GM21515 (cell line): ENCODE results near the gene GBP7.
"Not testable (repeated sequence)": the region's sequence is repeated elsewhere in the genome, so short reads cannot be mapped to it uniquely, and the experiment has no call there.

Source experiments
- ATAC-seq: cut with Tn5 transposase; IDR thresholded peaks from one replicate; pipeline ENCODE4 v1.9.1; 2021; ENCODE audit not compliant: unreplicated experiment

GBP7 gene, protein sequence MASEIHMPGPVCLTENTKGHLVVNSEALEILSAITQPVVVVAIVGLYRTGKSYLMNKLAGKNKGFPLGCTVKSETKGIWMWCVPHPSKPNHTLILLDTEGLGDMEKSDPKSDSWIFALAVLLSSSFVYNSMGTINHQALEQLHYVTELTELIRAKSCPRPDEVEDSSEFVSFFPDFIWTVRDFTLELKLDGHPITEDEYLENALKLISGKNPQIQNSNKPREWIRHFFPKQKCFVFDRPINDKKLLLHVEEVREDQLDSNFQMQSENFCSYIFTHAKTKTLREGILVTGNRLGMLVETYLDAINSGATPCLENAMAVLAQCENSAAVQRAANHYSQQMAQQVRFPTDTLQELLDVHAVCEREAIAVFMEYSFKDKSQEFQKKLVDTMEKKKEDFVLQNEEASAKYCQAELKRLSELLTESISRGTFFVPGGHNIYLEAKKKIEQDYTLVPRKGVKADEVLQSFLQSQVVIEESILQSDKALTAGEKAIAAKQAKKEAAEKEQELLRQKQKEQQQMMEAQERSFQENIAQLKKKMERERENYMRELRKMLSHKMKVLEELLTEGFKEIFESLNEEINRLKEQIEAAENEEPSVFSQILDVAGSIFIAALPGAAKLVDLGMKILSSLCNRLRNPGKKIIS

DNA sequence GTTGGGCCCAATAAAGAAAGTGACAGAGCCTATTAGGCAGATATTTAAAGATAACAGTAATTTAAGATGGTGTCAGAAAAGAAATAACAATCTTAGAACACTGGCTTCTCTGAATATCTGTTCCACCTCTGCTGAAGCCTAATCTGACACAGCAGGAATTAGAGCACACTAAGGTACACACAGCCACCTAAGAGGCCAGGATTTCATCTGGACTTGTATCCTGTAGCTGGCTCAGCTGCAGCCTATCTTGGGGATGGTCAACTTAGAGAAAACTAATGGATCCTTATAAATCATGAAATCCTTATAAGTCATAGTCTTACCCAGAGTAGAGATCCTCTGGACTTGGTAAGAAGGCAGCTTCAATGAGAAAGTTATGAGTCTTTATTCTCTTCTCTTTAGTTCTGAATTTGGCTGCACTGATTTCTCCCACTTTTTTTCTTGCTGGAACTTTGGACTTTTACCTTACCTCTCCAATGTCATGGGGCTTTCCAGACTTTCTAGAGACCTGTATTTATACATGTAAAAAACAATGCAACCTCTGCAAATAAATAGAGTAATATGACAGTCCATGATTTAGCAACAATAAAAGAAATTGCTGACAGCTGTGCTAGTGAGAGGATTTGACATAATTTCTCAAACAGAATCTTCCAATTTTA is at the start of gene GBP7:
TSS of gene GBP7 (minus strand) at position 403 of the 656 bp plus-strand sequence. CDS start 4,068 bp downstream, outside the sequence.
- ATAC-seq = no peak

DNA sequence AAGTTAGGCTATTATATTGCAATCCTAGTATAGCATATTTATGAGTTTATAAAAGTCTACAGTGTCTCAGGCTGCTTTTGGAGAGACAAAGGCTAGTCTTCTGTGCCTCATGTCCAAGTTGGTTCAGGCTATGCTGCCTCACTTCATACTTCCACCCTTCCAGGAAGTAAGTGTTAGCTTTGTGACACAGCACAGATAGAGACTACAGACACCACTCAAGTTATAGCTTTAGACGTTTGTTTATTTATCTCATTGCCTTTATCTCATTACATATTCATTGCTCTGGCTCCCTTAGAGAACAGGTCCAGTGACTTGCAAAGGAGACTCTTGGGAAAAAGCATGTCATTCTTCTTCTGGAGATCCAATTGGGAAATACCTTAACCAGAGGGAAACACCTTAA is 45.5 kb upstream of the GBP7 start:
- ATAC-seq = no peak

DNA sequence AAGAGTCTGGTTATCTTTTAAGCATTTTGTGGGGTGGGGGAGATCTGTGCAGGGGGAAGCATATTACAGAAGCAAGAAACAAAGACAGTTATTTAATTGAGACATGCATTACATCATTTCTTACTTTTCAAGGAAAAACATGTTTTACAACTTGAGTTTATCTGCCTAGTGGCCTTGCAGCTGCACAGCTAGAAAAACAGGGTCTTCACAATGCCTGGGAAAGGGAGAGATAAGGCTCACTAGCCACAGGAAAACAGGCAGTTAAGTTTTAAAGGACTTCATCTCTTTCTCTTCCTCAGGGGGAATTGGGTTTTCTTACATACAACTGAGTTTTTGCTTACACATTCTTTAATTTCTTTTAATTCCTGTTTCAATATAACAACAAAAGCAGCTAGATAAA is 44.0 kb upstream of the GBP7 start:
- ATAC-seq = not testable (repeated sequence)

DNA sequence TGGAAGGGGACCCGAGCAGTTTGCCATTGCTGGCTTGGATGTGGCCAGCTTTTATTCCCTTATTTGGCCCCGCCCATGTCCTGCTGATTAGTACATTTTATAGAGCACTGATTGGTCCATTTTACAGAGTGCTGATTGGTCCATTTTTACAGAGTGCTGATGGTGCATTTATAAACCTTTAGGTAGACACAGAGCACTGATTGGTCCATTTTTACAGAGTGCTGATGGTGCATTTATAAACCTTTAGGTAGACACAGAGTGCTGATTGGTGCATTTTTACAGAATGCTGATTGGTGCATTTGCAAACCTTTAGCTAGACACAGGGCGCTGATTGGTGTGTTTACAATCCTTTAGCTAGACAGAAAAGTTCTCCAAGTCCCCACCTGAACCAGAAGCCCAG is 43.1 kb upstream of the GBP7 start:
- ATAC-seq = not testable (repeated sequence)

DNA sequence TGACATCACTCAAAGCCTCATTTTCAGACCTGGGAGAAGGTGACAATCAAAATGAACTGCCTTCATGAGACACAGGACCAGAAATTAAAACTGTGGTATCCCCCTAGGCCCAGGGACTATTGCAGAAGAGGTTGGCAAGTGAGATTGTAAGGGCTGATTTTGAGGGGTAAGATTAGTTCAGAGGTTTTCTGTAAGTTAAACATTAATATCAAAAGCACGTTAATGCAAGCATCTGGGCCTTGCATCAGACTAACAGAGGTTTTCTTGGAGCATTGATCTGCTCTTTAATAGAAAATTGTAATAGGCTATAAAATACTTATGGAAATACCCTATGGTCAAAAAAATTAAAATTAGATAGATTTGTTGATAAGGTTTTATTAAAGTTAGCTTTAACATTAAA is 37.5 kb upstream of the GBP7 start:
- ATAC-seq = no peak

DNA sequence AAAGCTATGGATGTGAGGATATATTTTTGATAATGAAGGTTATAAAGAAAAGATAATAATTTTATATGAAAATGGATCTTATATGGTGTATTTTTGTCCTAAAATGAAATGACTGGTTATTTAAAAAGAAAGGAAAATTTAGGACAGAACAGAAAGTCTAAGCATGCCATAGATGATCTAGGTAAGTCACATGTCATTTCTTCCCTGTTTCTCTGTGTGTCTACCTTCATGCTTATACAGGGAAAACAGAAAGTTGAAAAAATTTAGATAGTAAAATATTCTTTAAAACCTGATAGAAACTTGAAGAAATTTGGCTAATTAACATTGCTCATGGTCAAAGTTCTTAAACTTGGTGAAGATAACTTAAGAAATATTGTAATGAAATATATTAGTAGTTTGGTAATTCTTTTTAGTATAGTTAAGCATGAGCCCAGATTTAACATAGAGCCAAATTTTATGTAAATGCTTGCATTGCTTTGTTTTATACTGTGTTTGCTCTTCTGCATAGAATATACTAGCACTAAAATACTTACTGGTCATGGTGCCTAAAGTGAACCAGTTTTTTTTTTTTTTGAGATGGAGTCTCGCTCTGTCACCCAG is 35.3 kb upstream of the GBP7 start:
- no peak for ATAC-seq

DNA sequence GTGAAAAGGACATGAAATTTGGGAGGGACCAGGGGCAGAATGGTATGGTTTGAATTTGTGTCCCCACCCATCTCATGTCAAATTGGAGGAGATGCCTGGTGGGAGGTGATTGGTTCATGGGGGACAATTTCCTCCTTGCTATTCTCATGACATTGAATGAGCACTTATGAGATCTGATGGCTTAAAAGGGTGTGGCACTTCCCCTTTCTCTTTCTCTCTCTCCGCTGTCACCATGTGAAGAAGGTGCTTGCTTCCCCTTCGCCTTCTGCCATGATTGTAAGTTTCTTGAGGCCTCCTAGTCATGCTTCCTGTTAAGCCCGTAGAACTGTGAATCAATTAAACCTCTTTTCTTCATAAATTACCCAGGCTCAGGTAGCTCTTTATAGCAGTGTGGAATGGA is 30.6 kb upstream of the GBP7 start:
- ATAC-seq = no peak

DNA sequence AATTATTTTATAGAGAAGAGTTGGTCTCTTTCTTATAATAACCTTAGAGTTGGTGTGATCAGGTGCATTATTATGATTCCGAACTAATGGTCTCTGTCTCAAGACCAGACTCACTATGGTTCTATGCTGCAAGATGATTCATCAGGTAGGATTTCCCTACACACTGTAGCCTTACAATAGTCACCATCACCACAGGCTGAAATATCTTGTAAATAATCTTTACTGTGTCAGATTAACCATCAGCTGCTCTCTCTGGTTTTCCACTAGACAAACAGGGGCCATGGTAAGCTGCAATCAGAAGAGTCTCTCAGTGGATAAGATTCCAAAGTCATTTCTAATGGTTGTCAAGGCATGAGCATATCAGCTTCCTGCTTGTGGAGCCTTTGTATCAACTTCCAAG is 27.4 kb upstream of the GBP7 start:
- no peak for ATAC-seq

DNA sequence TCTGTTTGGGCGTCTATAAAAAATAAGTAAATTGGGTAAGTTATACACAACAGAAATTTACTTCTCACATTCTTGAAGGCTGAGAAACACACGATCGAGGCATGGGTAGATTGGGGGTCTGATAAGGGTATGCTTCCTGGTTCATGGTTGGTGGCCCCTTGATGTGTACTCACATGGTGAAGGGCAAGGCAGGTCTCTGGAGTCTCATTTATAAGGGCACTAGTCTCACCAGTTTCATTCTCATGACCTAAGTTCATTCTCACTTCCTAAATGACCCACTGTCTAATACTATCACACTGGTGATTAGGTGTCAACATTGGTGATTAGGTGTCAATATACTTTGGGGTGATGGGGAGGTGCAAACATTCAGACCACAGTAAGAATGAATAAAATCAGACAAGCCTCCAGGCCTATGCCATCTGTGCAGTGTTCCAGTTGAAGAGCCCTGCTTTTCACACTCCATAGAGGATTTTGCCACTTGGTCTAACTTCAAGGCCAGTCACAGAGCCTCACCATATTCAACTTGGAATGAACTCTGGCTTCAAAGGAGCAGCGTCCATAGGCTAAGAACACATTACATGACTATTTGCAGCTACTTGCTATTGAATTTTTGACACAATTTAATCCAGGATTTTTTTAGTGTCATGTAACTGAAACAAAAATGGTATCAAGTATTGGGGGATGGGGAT is 25.4 kb upstream of the GBP7 start:
- peak; percentile 51 for ATAC-seq

DNA sequence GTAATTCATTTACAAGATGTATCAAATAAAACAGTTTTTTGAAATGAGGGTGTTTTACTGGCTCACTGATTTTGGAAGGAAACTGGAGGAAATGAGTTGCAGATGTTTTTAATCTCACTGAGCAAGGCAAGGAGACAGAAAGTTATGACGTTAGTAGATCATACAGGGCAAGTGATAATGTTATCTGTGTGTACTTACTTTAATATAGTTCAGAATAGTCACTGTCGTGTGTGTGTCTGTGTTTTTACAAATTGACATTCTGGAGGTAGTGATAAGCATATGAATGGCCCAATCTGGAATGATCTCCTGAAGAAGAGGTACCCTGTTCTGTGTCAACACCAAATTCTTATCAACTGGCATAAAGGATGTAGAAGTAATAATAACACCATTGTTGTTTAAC is 24.9 kb upstream of the GBP7 start:
- ATAC-seq = no peak

DNA sequence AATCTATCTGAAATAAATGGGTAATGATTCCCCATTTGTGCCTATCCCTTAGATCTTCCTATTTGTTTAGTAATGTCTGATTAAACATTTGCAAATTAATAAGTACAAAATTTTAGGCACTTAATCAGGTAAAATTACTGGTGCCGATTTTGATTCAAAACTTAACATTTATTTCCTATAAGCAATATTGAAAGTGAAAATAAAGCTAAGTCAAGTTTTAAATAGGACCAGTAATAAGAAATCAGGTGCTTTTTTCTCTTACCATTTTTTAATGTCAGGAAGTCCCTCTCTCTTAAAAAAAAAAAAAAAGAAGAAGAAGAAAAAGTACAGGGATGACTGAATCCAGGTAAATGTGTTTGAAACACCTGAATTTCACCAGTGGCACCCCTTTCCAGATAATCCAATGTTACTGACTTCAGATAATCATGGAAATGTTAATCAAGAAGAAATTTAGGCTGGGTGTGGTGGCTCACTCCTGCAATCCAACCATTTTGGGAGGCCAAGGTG is 23.8 kb upstream of the GBP7 start:
- no peak for ATAC-seq

DNA sequence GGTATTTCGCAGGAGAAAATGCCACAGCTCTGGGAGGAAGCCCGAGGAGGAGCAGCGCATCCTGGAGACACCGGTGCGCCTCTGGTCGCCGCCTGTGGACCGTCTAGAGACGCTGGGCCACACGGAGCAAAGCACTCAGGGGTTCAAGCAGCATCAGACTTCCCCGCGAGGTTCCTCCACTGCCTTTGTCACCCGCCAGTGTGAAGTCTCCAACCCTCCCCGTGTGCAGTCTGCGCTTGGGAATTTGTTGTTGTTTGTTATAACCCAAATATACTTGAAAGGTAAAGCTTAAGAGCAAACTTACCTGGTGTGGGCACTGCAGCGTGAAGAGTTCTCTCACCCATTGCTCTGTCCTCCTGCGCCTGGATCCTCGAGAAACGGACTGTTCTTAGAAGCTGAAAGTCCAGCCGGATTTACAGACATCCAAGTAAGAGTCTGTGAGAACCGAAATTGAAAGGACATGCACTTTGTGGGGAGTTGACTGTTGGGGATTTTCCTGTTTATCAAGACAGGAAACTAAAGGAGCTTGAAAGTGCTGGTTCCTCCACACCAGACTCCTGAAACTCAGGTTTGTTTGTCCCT is 22.8 kb upstream of the GBP7 start, which contains the start of gene GBP4:
TSS of gene GBP4 (minus strand) at position 452 of the 582 bp plus-strand sequence. CDS start at position 344, 108 bp downstream.
- ATAC-seq = peak; percentile 59

DNA sequence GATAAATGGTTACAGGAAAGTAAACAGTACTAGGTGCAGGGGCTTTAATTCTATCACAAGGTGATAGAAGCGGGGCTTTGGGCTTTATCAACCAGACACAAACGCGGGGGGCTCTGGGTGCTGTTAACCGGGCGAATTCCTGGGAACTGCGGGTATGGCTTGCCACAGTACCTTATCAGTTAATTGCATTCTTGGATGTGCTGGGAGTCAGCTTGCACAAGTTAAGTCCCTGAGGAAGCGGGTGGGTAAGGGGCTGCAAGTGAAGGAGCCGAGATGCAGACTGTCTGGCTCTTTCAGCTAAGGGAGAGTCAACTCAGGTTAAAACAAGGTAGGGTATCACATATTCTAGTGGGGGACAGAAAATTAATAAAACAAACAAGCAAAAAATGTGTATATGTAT is 22.3 kb upstream of the GBP7 start:
- no peak for ATAC-seq

DNA sequence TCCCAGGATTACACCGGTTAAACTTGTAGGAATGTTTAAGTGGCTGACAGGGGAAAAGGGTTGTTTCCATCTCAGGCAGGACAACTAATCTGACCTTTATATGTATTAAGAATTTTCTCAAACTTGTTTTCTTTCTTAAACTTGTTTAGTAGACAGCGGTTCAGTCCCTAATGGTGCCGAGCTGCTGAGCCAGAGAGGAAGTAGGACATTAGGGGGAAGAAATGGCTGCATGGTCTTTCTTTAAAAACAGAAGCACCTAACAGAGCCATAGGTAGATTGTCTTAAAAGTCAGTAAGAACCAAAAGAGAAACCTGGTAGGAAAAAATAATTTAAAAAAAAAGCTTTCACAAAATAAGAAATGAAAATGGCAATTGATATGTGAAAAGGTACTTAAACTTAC is 19.7 kb upstream of the GBP7 start:
- ATAC-seq = no peak

DNA sequence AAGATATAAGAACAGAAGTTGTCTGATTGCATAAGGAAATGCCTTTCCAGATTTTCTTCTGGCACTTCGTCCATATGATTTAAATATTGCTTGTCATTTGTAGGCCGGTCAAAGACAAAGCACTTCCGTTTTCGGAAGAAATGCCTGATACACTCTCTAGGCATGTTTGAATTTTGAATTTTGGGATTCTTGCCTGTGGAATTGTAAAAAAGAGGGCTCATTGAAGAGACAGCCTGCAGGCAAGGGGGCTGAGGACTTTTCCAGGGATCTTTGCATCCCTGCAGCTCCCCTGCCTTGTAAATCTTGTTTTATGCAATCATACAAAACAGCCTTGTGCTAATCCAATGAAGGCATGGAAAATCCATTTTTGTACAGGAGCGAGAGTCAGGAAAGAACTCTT is 15.5 kb upstream of the GBP7 start:
- ATAC-seq = no peak

DNA sequence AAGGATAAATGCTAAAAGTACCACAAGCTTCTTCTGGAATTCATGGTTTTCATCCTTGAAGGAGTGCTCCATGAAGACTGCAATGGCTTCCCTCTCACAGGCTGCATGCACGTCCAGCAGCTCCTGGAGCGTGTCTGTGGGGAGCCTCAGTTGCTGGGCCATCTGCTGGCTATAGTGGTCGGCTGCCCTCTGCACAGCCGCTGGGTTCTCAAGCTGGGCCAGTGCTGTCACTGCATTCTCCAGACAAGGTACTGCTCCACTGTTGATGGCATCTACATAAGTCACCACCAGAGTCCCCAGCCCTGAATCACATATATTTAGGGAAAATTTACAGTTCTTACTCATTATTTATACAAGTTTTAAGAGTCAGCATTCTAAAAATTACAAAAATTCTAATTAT is 14.2 kb upstream of the GBP7 start:
- no peak for ATAC-seq

DNA sequence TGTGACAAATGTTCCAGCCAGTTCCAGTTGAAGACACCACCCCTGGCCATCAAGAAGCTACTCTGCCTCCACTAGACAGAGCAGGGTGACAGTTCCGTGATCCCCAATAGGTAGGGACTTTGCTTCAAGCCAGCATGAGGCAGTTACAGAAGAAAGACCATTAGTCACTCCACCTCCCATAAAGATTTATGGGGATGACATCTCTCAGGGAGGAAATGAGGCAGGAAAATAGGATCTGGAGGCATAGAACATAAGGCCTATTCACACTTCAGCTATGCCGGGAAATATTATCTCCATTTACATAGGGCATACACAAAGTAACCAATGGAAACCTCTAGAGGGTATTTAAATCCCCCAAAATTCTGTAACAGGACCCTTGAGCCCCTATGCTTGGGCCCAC is 3.5 kb upstream of the GBP7 start:
- ATAC-seq = no peak

DNA sequence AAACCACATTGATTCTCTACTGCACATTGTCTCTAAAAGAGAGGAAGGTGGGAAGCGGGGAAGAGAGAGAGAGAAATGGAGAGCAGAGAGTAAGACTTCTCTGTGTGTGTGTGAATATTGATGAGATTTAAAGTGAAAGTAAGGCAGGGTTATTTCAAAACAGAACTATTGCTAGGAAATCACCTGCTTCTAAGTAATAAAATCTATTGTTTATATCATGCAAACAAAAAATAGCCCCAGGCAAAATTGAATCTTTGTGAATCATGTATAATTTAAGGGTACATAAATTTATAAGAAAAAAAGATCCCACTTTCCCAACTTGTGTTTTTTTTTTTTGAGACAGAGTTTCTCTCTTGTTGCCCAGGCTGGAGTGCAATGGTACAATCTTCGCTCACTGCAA is 1.2 kb upstream of the GBP7 start:
- ATAC-seq = no peak

DNA sequence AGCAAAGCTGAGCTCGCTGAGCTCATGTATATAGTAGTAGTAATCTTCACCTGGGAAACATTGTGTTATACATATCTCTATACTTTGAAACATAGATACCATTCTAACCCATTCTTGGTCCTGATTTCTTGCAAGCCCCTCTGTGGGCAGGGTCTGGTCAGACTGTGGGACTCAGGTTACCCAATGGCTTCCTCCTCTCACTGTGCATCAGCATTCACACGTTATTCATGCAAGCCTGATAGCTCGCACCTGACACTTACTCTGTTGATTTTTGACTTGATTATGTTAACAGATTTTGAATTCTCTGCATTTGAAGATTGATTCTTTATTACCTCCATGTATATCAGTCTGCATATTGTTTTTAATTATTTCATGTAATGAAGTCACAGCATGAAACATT is 1.3 kb downstream of the GBP7 start:
- no peak for ATAC-seq

DNA sequence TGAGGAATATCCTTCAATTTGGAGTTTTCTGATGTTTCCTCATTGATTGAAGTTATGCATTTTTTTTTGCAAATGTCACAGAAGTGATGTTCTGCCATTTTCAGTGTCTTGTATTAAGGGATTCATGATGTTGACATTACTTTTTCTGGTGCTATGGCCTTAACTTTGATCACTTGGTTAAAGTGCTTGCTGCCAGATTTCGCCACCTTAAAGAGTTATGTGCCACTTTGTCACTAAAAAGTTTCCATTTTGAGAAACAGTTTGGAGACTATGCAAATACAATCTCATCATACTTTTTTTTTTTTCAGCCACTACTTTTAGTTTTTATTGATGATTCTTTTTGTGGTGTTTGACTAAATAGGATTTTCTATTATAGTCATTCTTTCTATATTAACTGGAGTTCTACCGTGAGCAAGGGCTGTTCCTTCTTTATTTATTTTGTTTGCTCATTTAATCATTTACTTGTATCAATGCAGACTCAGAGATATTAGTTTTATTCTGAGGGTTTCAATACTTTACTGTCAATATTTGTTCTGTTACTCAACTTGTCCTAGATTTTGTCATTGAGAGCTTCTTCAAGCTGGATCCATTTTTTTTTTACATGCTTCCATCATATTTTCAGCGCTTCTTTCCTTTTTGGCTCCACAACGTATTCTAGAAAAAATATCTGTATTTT is 3.2 kb downstream of the GBP7 start:
- ATAC-seq = no peak
